Neural cell (in vitro differentiated cells): ENCODE measurements around the gene DDX56. TPM values are rescaled to one million over a fixed set of nuclear protein-coding genes. Genes with fewer than 3 reads are reported as not detected.

Source experiments
- H2AFZ ChIP-seq: fragments of 200-600, 300-800 bp; sonication (generic), shearing (Covaris generic); 2 replicates; pipeline ENCODE4 v1.6.0; 2014; ENCODE audit warnings: low read depth, mild to moderate bottlenecking, antibody characterized with exemption, low read length, moderate library complexity
- H3F3A ChIP-seq: fragments of 200-600 bp; shearing (Covaris generic); 2 replicates; pipeline ENCODE4 v1.6.1; 2016; ENCODE audit warnings: mild to moderate bottlenecking, moderate library complexity, mixed read lengths, antibody characterized with exemption, low read length; ENCODE audit not compliant: insufficient read depth, poor library complexity, severe bottlenecking
- H3K27ac ChIP-seq: fragments of 200-600, 300-800 bp; sonication (generic), shearing (Covaris generic); 2 replicates; pipeline ENCODE4 v1.5.1; 2014; ENCODE audit warnings: mild to moderate bottlenecking, low read length, moderate library complexity
- H3K27me3 ChIP-seq: fragments of 300-800, 200-600 bp; sonication (generic), shearing (Covaris generic); 2 replicates; pipeline ENCODE4 v1.6.0; 2014; ENCODE audit warnings: mild to moderate bottlenecking, low read depth, low read length, moderate library complexity; ENCODE audit not compliant: insufficient read depth
- H3K36me3 ChIP-seq: fragments of 300-800, 200-600 bp; sonication (generic), shearing (Covaris generic); 2 replicates; pipeline ENCODE4 v1.5.1; 2014; ENCODE audit warnings: mild to moderate bottlenecking, antibody characterized with exemption, low read length, moderate library complexity; ENCODE audit not compliant: insufficient read depth
- H3K4me2 ChIP-seq: fragments of 300-800, 200-600 bp; sonication (generic), shearing (Covaris generic); 2 replicates; pipeline ENCODE4 v1.6.0; 2014; ENCODE audit warnings: mild to moderate bottlenecking, low read length
- H3K4me3 ChIP-seq: fragments of 300-800, 200-600 bp; sonication (generic), shearing (Covaris generic); 2 replicates; pipeline ENCODE4 v1.5.1; 2014; ENCODE audit warnings: mild to moderate bottlenecking, low read length, moderate library complexity
- H3K79me2 ChIP-seq: fragments of 200-600 bp; shearing (Covaris generic); replicated peaks from 2 replicates; pipeline ENCODE4 v1.6.0; 2014; ENCODE audit warnings: mild to moderate bottlenecking, low read length, moderate library complexity; ENCODE audit not compliant: insufficient read depth
- H3K9ac ChIP-seq: fragments of 300-800, 200-600 bp; sonication (generic), shearing (Covaris generic); 2 replicates; pipeline ENCODE4 v1.6.1; 2016; ENCODE audit warnings: mild to moderate bottlenecking, low read length, mixed read lengths
- H3K9me2 ChIP-seq: fragments of 200-600 bp; shearing (Covaris generic); 2 replicates; pipeline ENCODE4 v1.6.1; 2016; ENCODE audit warnings: mild to moderate bottlenecking, low read length, mixed read lengths; ENCODE audit not compliant: insufficient read depth
- H3K9me3 ChIP-seq: fragments of 200-600, 300-800 bp; sonication (generic), shearing (Covaris generic); 2 replicates; pipeline ENCODE4 v1.6.1; 2016; ENCODE audit warnings: mild to moderate bottlenecking, mixed run types, low read length, moderate library complexity, mixed read lengths
- H4K20me1 ChIP-seq: fragments of 200-600 bp; shearing (Covaris generic); 2 replicates; pipeline ENCODE4 v1.6.1; 2016; ENCODE audit warnings: mild to moderate bottlenecking, mixed run types; ENCODE audit not compliant: insufficient read depth
- CTCF ChIP-seq: fragments of 450-650 bp; IDR thresholded peaks from 2 replicates; pipeline ENCODE4 v1.5.1; 2014; ENCODE audit warnings: antibody characterized with exemption, mild to moderate bottlenecking, moderate library complexity; ENCODE audit not compliant: poor library complexity, severe bottlenecking
- EP300 ChIP-seq: fragments of 450-650 bp; conservative IDR thresholded peaks from 2 replicates; pipeline ENCODE4 v1.6.1; 2014; ENCODE audit warnings: antibody characterized with exemption, mild to moderate bottlenecking, moderate library complexity; ENCODE audit not compliant: poor library complexity, severe bottlenecking
- EZH2 ChIP-seq: fragments of 200-600, 300-800 bp; shearing (Covaris generic), sonication (generic); IDR thresholded peaks from 2 replicates; pipeline ENCODE4 v1.6.1; 2014; ENCODE audit warnings: antibody characterized with exemption, low read length, borderline replicate concordance, mild to moderate bottlenecking; ENCODE audit not compliant: insufficient read depth, poor library complexity, severe bottlenecking
- MXI1 ChIP-seq: fragments of 450-650 bp; conservative IDR thresholded peaks from 2 replicates; pipeline ENCODE4 v1.6.1; 2014; ENCODE audit warnings: antibody characterized with exemption, mild to moderate bottlenecking; ENCODE audit not compliant: poor library complexity, severe bottlenecking
- POLR2AphosphoS5 ChIP-seq: IDR thresholded peaks from 2 replicates; pipeline ENCODE4 v1.6.1; 2012
- RAD21 ChIP-seq: fragments of 450-650 bp; conservative IDR thresholded peaks from 2 replicates; pipeline ENCODE4 v1.6.1; 2014; ENCODE audit warnings: antibody characterized with exemption, mild to moderate bottlenecking, moderate library complexity
- REST ChIP-seq: IDR thresholded peaks from 2 replicates; pipeline ENCODE4 v1.6.1; 2012; ENCODE audit warnings: borderline replicate concordance
- SMC3 ChIP-seq: fragments of 450-650 bp; conservative IDR thresholded peaks from 2 replicates; pipeline ENCODE4 v1.6.1; 2014; ENCODE audit warnings: antibody characterized with exemption, mild to moderate bottlenecking, moderate library complexity; ENCODE audit not compliant: poor library complexity
- TAF1 ChIP-seq: IDR thresholded peaks from 2 replicates; pipeline ENCODE4 v1.6.1; 2012; ENCODE audit warnings: low read depth
- polyA plus RNA-seq: library from polyadenylated mRNA; depleted of rRNA; stranded (reverse); fragments of >200 nt; gene quantifications from 2 replicates; pipeline ENCODE4 v1.2.3, GENCODE V29; 2014

Gene DDX56
- polyA plus RNA-seq, 1 donor from 2014 or later = 80.6 TPM

GRCh38 chr7:44533301-44534055 is 40.2 kb downstream of the DDX56 start:
- Histone ChIP-seq H3K36me3 (no peaks in the 10 kb centered on the region), H3K9me3 (no peaks in the 10 kb centered on the region), H3K9ac (no peak overlapping the region), H3K27ac (no peak overlapping the region), H2AFZ (no peak overlapping the region), H3K9me2 (no peaks in the 10 kb centered on the region), H3K4me3 (no peak overlapping the region), H3K27me3 (no peaks in the 10 kb centered on the region), H3K79me2 (no peaks in the 10 kb centered on the region), H3F3A (no peaks in the 10 kb centered on the region), H4K20me1 (no peaks in the 10 kb centered on the region), H3K4me2 (no peak overlapping the region)
- TF ChIP-seq EP300 = no peak
- no peak for TF ChIP-seq SMC3
- no peak for TF ChIP-seq TAF1
- no peak for TF ChIP-seq MXI1
- no peak for TF ChIP-seq REST
- TF ChIP-seq RAD21 = no peak
- no peak for TF ChIP-seq POLR2AphosphoS5
- no peak for TF ChIP-seq EZH2
- TF ChIP-seq CTCF = no peak

- Histone ChIP-seq H3K9ac (no peak overlapping the region), H3K27me3 (no peaks in the 10 kb centered on the region), H3K9me2 (no peaks in the 10 kb centered on the region), H3K9me3 (no peaks in the 10 kb centered on the region), H2AFZ (no peak overlapping the region), H4K20me1 (no peaks in the 10 kb centered on the region), H3F3A (no peaks in the 10 kb centered on the region), H3K4me2 (no peak overlapping the region), H3K4me3 (no peak overlapping the region), H3K79me2 (no peaks in the 10 kb centered on the region), H3K27ac (no peak overlapping the region), H3K36me3 (no peaks in the 10 kb centered on the region)
- TF ChIP-seq RAD21 (no peak), MXI1 (no peak), SMC3 (no peak), TAF1 (no peak), EP300 (no peak), REST (no peak), EZH2 (no peak), CTCF (no peak), POLR2AphosphoS5 (no peak)
These were observed 42.0 kb downstream of the DDX56 start for GRCh38 chr7:44531421-44532380.
